ENCODE data around the gene TSC22D2.

TSC22D2 gene

GRCh38 chr3:150503402-150504099 lies 95.5 kb downstream of the TSC22D2 start:
- Histone ChIP-seq H3K79me2 (ENCODE audit: insufficient read depth, low read length) (no peaks in the 10 kb centered on the region), H3F3A (ENCODE audit: insufficient read depth) (no peaks in the 10 kb centered on the region), H3K4me3 (ENCODE audit: insufficient read depth, low read length, poor library complexity, severe bottlenecking) (no peak overlapping the region), H4K20me1 (ENCODE audit: low read depth, low read length) (no peaks in the 10 kb centered on the region), H3K4me2 (ENCODE audit: low read depth, low read length, poor library complexity, severe bottlenecking) (no peak overlapping the region), H3K36me3 (ENCODE audit: low read length) (no peaks in the 10 kb centered on the region), H3K9me3 (ENCODE audit: insufficient read depth, low read length) (peaks cover 8% of the 10 kb centered on the region; the same call in 1 of the 2 replicates), H3K27ac (ENCODE audit: low read depth, low read length) (no peak overlapping the region), H2AFZ (ENCODE audit: low read depth, low read length, severe bottlenecking) (no peak overlapping the region), H3K9ac (ENCODE audit: low read length) (no peak overlapping the region), H3K27me3 (ENCODE audit: low read length) (no peaks in the 10 kb centered on the region), H3K9me2 (replicated peaks; ENCODE audit: insufficient read depth, low read length) (no peaks in the 10 kb centered on the region)
- TF ChIP-seq EZH2phosphoT487 (conservative IDR thresholded peaks at IDR 0.05; ENCODE audit: low read length) = no peak
- no peak for TF ChIP-seq CTCF (IDR thresholded peaks at IDR 0.05; ENCODE audit: insufficient read depth, low read length, poor library complexity, severe bottlenecking)

- no peaks in the 10 kb centered on the region for H3K27me3 ChIP-seq (ENCODE audit: low read length)
- H2AFZ ChIP-seq (ENCODE audit: low read depth, low read length, severe bottlenecking) = no peak overlapping the region
- H4K20me1 ChIP-seq (ENCODE audit: low read depth, low read length) = no peaks in the 10 kb centered on the region
- no peak overlapping the region for H3K4me3 ChIP-seq (ENCODE audit: insufficient read depth, low read length, poor library complexity, severe bottlenecking)
- H3K4me2 ChIP-seq (ENCODE audit: low read depth, low read length, poor library complexity, severe bottlenecking) = no peak overlapping the region
- H3K27ac ChIP-seq (ENCODE audit: low read depth, low read length) = no peak overlapping the region
- no peaks in the 10 kb centered on the region for H3K36me3 ChIP-seq (ENCODE audit: low read length)
- no peaks in the 10 kb centered on the region for H3F3A ChIP-seq (ENCODE audit: insufficient read depth)
- no peaks in the 10 kb centered on the region for H3K9me2 ChIP-seq (replicated peaks; ENCODE audit: insufficient read depth, low read length)
- H3K9ac ChIP-seq (ENCODE audit: low read length) = no peak overlapping the region
- TF ChIP-seq EZH2phosphoT487 (conservative IDR thresholded peaks at IDR 0.05; ENCODE audit: low read length) = no peak
- TF ChIP-seq CTCF (IDR thresholded peaks at IDR 0.05; ENCODE audit: insufficient read depth, low read length, poor library complexity, severe bottlenecking) = no peak
- H3K79me2 ChIP-seq (ENCODE audit: insufficient read depth, low read length) = no peaks in the 10 kb centered on the region
- peaks cover 8% of the 10 kb centered on the region; the same call in 1 of the 2 replicates for H3K9me3 ChIP-seq (ENCODE audit: insufficient read depth, low read length)
Measured at GRCh38 chr3:150504483-150504882, 96.4 kb downstream of the TSC22D2 start.

- no peak overlapping the region for H3K4me2 ChIP-seq (ENCODE audit: low read depth, low read length, poor library complexity, severe bottlenecking)
- no peaks in the 10 kb centered on the region for H3K36me3 ChIP-seq (ENCODE audit: low read length)
- no peaks in the 10 kb centered on the region for H3K79me2 ChIP-seq (ENCODE audit: insufficient read depth, low read length)
- no peaks in the 10 kb centered on the region for H3K9me3 ChIP-seq (ENCODE audit: insufficient read depth, low read length)
- H3K27ac ChIP-seq (ENCODE audit: low read depth, low read length) = no peak overlapping the region
- no peak overlapping the region for H2AFZ ChIP-seq (ENCODE audit: low read depth, low read length, severe bottlenecking)
- no peaks in the 10 kb centered on the region for H3F3A ChIP-seq (ENCODE audit: insufficient read depth)
- no peaks in the 10 kb centered on the region for H3K27me3 ChIP-seq (ENCODE audit: low read length)
- H3K9me2 ChIP-seq (replicated peaks; ENCODE audit: insufficient read depth, low read length) = no peaks in the 10 kb centered on the region
- no peaks in the 10 kb centered on the region for H4K20me1 ChIP-seq (ENCODE audit: low read depth, low read length)
- TF ChIP-seq CTCF (IDR thresholded peaks at IDR 0.05; ENCODE audit: insufficient read depth, low read length, poor library complexity, severe bottlenecking) (no peak), EZH2phosphoT487 (conservative IDR thresholded peaks at IDR 0.05; ENCODE audit: low read length) (no peak)
- no peak overlapping the region for H3K9ac ChIP-seq (ENCODE audit: low read length)
- no peak overlapping the region for H3K4me3 ChIP-seq (ENCODE audit: insufficient read depth, low read length, poor library complexity, severe bottlenecking)
Measured at GRCh38 chr3:150508401-150508800, 100.3 kb downstream of the TSC22D2 start.
